ENCODE data around the gene ATP11A. TPM values are rescaled to one million over a fixed set of nuclear protein-coding genes. Genes with fewer than 3 reads are reported as not detected.

ATP11A gene
- total and polyA plus RNA-seq, 9 of the 15 experiments (the other 6 are each of a cell fraction or from before 2014, with no cell fraction given): 0.38 to 34.2 (median 4.2) TPM

DNA sequence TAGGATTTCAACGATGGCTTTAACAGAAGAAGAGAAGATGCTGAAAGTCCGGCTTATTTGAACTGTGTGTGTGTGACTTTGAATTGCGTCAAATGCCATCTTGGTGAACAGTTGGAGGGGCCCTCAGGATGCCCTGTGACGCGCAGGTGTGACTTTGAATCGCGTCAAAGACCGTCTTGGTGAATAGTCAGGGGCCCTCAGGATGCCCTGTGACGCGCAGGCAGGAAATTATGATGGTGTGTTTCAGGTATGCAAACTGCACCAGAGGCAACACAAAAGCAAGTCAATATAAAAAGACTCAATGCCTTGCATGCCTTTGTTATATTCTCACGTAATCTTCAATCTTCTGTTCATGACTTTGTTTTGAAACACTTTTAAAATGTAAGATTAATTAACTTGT is 29.2 kb downstream of the ATP11A start:
- DNase-seq (ENCODE audit: extremely low read depth in 1 of 4, low spot score in 3 of 4): no peak
- no peaks in the 10 kb centered on the region for H3K9me3 ChIP-seq (replicated peaks; ENCODE audit: control insufficient read depth, insufficient read depth, low read depth, low read length)
- no peak overlapping the region for H3K9ac ChIP-seq (ENCODE audit: insufficient read depth in 1 of 2, low read depth in 2 of 2, low read length in 2 of 2)
- no peak for FAIRE-seq
- no peak overlapping the region for H3K27ac ChIP-seq (ENCODE audit: extremely low read depth, low read depth, low read length)
- peaks cover 15% of the 10 kb centered on the region for H4K20me1 ChIP-seq (replicated peaks; ENCODE audit: control insufficient read depth, insufficient read depth, low read length)
- no peaks in the 10 kb centered on the region for H3K27me3 ChIP-seq (ENCODE audit: control insufficient read depth in 2 of 2, insufficient read depth in 2 of 2, low read length in 2 of 2)
- intact Hi-C loops (cut with micrococcal nuclease): no loop called here
- ChIA-PET CTCF (ENCODE audit: low intra/inter-chr PET ratio) (no interaction called here), POLR2A (no interaction called here)
- H3K4me2 ChIP-seq (ENCODE audit: insufficient read depth, low read length): no peak overlapping the region
- WGBS (ENCODE audit: insufficient coverage, low coverage, missing lambda C conversion rate): 82% methylated on average over 10 of the region's 11 CpGs
- no peaks in the 10 kb centered on the region for H3K9me1 ChIP-seq (ENCODE audit: control insufficient read depth, insufficient read depth, low read length)
- BruUV-seq (replicated peaks): no TSS peak
- H3K36me3 ChIP-seq (ENCODE audit: control insufficient read depth, insufficient read depth, low read length): no peaks in the 10 kb centered on the region
- H3K79me2 ChIP-seq (ENCODE audit: control insufficient read depth, insufficient read depth, low read length): peaks cover 45% of the 10 kb centered on the region
- no peak for ATAC-seq
- no peak overlapping the region for H3K4me3 ChIP-seq
- H2AFZ ChIP-seq (ENCODE audit: low read depth, low read length): no peak overlapping the region
- peaks cover 17 to 32% of the 10 kb centered on the region in 2 experiments for H3K4me1 ChIP-seq (replicated peaks in 1 of 2; ENCODE audit: control insufficient read depth in 2 of 2, insufficient read depth in 2 of 2, low read length in 2 of 2)
- in situ Hi-C loops (cut with MboI): no loop called here
- no peak for TF ChIP-seq ESRRA (IDR thresholded peaks at IDR 0.05; ENCODE audit: borderline replicate concordance, low read depth)
- no peak for TF ChIP-seq DNMT1 (IDR thresholded peaks at IDR 0.05)
- TF ChIP-seq CBFA2T2 (conservative IDR thresholded peaks at IDR 0.05): no peak
- TF ChIP-seq ZFP30 (CRISPR knock-in tag; IDR thresholded peaks at IDR 0.05; ENCODE audit: borderline replicate concordance): no peak
- TF ChIP-seq NFATC3 (IDR thresholded peaks at IDR 0.05): no peak
- no peak for TF ChIP-seq NCOR1 (IDR thresholded peaks at IDR 0.05)
- TF ChIP-seq, protein P1, sequence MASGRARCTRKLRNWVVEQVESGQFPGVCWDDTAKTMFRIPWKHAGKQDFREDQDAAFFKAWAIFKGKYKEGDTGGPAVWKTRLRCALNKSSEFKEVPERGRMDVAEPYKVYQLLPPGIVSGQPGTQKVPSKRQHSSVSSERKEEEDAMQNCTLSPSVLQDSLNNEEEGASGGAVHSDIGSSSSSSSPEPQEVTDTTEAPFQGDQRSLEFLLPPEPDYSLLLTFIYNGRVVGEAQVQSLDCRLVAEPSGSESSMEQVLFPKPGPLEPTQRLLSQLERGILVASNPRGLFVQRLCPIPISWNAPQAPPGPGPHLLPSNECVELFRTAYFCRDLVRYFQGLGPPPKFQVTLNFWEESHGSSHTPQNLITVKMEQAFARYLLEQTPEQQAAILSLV (tag; IDR thresholded peaks at IDR 0.05): no peak
- TF ChIP-seq EP300 (IDR thresholded peaks at IDR 0.05; ENCODE audit: low read length): no peak
- TF ChIP-seq, protein P2, sequence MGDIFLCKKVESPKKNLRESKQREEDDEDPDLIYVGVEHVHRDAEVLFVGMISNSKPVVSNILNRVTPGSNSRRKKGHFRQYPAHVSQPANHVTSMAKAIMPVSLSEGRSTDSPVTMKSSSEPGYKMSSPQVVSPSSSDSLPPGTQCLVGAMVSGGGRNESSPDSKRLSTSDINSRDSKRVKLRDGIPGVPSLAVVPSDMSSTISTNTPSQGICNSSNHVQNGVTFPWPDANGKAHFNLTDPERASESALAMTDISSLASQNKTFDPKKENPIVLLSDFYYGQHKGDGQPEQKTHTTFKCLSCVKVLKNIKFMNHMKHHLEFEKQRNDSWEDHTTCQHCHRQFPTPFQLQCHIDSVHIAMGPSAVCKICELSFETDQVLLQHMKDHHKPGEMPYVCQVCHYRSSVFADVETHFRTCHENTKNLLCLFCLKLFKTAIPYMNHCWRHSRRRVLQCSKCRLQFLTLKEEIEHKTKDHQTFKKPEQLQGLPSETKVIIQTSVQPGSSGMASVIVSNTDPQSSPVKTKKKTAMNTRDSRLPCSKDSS (IDR thresholded peaks at IDR 0.05; ENCODE audit: low read depth, partially characterized antibody): no peak
- TF ChIP-seq NFRKB (IDR thresholded peaks at IDR 0.05; ENCODE audit: low read depth): no peak
- no peak for TF ChIP-seq ZNF174 (CRISPR knock-in tag; IDR thresholded peaks at IDR 0.05)
- TF ChIP-seq, protein P3, sequence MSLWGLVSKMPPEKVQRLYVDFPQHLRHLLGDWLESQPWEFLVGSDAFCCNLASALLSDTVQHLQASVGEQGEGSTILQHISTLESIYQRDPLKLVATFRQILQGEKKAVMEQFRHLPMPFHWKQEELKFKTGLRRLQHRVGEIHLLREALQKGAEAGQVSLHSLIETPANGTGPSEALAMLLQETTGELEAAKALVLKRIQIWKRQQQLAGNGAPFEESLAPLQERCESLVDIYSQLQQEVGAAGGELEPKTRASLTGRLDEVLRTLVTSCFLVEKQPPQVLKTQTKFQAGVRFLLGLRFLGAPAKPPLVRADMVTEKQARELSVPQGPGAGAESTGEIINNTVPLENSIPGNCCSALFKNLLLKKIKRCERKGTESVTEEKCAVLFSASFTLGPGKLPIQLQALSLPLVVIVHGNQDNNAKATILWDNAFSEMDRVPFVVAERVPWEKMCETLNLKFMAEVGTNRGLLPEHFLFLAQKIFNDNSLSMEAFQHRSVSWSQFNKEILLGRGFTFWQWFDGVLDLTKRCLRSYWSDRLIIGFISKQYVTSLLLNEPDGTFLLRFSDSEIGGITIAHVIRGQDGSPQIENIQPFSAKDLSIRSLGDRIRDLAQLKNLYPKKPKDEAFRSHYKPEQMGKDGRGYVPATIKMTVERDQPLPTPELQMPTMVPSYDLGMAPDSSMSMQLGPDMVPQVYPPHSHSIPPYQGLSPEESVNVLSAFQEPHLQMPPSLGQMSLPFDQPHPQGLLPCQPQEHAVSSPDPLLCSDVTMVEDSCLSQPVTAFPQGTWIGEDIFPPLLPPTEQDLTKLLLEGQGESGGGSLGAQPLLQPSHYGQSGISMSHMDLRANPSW (CRISPR knock-in tag; IDR thresholded peaks at IDR 0.05): no peak
- no peak for TF ChIP-seq PHB2 (IDR thresholded peaks at IDR 0.05; ENCODE audit: low read depth)
- TF ChIP-seq, protein P4, sequence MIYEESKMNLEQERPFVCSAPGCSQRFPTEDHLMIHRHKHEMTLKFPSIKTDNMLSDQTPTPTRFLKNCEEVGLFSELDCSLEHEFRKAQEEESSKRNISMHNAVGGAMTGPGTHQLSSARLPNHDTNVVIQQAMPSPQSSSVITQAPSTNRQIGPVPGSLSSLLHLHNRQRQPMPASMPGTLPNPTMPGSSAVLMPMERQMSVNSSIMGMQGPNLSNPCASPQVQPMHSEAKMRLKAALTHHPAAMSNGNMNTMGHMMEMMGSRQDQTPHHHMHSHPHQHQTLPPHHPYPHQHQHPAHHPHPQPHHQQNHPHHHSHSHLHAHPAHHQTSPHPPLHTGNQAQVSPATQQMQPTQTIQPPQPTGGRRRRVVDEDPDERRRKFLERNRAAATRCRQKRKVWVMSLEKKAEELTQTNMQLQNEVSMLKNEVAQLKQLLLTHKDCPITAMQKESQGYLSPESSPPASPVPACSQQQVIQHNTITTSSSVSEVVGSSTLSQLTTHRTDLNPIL (CRISPR knock-in tag; IDR thresholded peaks at IDR 0.05): no peak
- TF ChIP-seq POU5F1 (IDR thresholded peaks at IDR 0.05; ENCODE audit: borderline replicate concordance, low read depth, low read length, partially characterized antibody): no peak
- TF ChIP-seq, protein P5, sequence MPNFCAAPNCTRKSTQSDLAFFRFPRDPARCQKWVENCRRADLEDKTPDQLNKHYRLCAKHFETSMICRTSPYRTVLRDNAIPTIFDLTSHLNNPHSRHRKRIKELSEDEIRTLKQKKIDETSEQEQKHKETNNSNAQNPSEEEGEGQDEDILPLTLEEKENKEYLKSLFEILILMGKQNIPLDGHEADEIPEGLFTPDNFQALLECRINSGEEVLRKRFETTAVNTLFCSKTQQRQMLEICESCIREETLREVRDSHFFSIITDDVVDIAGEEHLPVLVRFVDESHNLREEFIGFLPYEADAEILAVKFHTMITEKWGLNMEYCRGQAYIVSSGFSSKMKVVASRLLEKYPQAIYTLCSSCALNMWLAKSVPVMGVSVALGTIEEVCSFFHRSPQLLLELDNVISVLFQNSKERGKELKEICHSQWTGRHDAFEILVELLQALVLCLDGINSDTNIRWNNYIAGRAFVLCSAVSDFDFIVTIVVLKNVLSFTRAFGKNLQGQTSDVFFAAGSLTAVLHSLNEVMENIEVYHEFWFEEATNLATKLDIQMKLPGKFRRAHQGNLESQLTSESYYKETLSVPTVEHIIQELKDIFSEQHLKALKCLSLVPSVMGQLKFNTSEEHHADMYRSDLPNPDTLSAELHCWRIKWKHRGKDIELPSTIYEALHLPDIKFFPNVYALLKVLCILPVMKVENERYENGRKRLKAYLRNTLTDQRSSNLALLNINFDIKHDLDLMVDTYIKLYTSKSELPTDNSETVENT (CRISPR knock-in tag; IDR thresholded peaks at IDR 0.05): no peak
